HG02798 (cell line): Measurements from ENCODE around the gene LPAR5.

Source experiments
- ATAC-seq: cut with Tn5 transposase; IDR thresholded peaks from one replicate; pipeline ENCODE4 v1.9.1; 2021; ENCODE audit warnings: mild to moderate bottlenecking; ENCODE audit not compliant: unreplicated experiment, poor library complexity

The LPAR5 gene

GRCh38 chr12:6639151-6639801 is 3.5 kb upstream of the LPAR5 start:
- no peak for ATAC-seq

- no peak for ATAC-seq
Observed at GRCh38 chr12:6638305-6638704, 2.5 kb upstream of the LPAR5 start.

- ATAC-seq: peak; percentile 32
Observed at GRCh38 chr12:6635375-6635855, 344 bp downstream of the LPAR5 start.

- ATAC-seq: peak; percentile 50
Observed at GRCh38 chr12:6632026-6632983, 3.5 kb downstream of the LPAR5 start.

- no peak for ATAC-seq
Observed at GRCh38 chr12:6631549-6631961, 4.2 kb downstream of the LPAR5 start.

- no peak for ATAC-seq
Observed at GRCh38 chr12:6630736-6631135, 5.0 kb downstream of the LPAR5 start.

GRCh38 chr12:6627616-6628015 is 8.1 kb downstream of the LPAR5 start:
- ATAC-seq: peak; percentile 58

GRCh38 chr12:6626654-6627283 is 9.0 kb downstream of the LPAR5 start:
- ATAC-seq: no peak

GRCh38 chr12:6620885-6621274 is 14.9 kb downstream of the LPAR5 start:
- no peak for ATAC-seq

GRCh38 chr12:6620137-6620884 is 15.4 kb downstream of the LPAR5 start:
- no peak for ATAC-seq

- no peak for ATAC-seq
Observed at GRCh38 chr12:6618483-6619225, 17.1 kb downstream of the LPAR5 start.

- no peak for ATAC-seq
Observed at GRCh38 chr12:6615802-6616201, 20.0 kb downstream of the LPAR5 start.

GRCh38 chr12:6614513-6615172 is 21.1 kb downstream of the LPAR5 start:
- no peak for ATAC-seq

GRCh38 chr12:6613776-6614512 is 21.8 kb downstream of the LPAR5 start:
- ATAC-seq: no peak

GRCh38 chr12:6613015-6613775 is 22.6 kb downstream of the LPAR5 start:
- ATAC-seq: no peak

GRCh38 chr12:6612652-6613014 is 23.1 kb downstream of the LPAR5 start:
- no peak for ATAC-seq

GRCh38 chr12:6612247-6612646 is 23.5 kb downstream of the LPAR5 start:
- no peak for ATAC-seq
